SK-N-MC (cell line): ENCODE measurements around the gene ACCSL.
A peak's percentile ranks its signal among the peaks of the same experiment; 100 is the strongest.

Experiments
- DNase-seq: peaks from one replicate; pipeline ENCODE4 v3.0.0-alpha.2; 2011; ENCODE audit warnings: low read depth, low spot score
- H3K27ac ChIP-seq: fragments of 200-600 bp; sonication (generic); 2 replicates; pipeline ENCODE4 v1.5.1; 2016; ENCODE audit warnings: mixed run types
- H3K36me3 ChIP-seq: fragments of 200-600 bp; sonication (generic); 2 replicates; pipeline ENCODE4 v1.6.1; 2017; ENCODE audit warnings: antibody characterized with exemption, low read length, mixed read lengths; ENCODE audit not compliant: insufficient read depth
- H3K4me3 ChIP-seq: fragments of 200-600 bp; sonication (generic); 2 replicates; pipeline ENCODE4 v1.5.1; 2016
- H3K9ac ChIP-seq: fragments of 200-600 bp; sonication (generic); 2 replicates; pipeline ENCODE4 v1.8.0; 2017; ENCODE audit warnings: mixed run types, mixed read lengths; ENCODE audit not compliant: insufficient read length
- H3K9me3 ChIP-seq: fragments of 200-600 bp; sonication (generic); 2 replicates; pipeline ENCODE4 v1.6.1; 2017; ENCODE audit warnings: low read depth, mild to moderate bottlenecking, antibody characterized with exemption, low read length, moderate library complexity, mixed read lengths
- EZH2 ChIP-seq: fragments of 200-600 bp; sonication (generic); IDR thresholded peaks from one replicate; pipeline ENCODE4 v1.6.1; 2017; ENCODE audit warnings: antibody characterized with exemption
- FOXP2 ChIP-seq: optimal IDR thresholded peaks from 2 replicates; pipeline ENCODE3; 2011; ENCODE audit warnings: mild to moderate bottlenecking, moderate library complexity; ENCODE audit not compliant: insufficient read depth; ENCODE audit errors: extremely low read length, control extremely low read depth
- POLR2AphosphoS5 ChIP-seq: IDR thresholded peaks from 2 replicates; pipeline ENCODE4 v1.6.1; 2012; ENCODE audit warnings: mild to moderate bottlenecking, low read depth, low read length, borderline replicate concordance

The ACCSL gene

DNA sequence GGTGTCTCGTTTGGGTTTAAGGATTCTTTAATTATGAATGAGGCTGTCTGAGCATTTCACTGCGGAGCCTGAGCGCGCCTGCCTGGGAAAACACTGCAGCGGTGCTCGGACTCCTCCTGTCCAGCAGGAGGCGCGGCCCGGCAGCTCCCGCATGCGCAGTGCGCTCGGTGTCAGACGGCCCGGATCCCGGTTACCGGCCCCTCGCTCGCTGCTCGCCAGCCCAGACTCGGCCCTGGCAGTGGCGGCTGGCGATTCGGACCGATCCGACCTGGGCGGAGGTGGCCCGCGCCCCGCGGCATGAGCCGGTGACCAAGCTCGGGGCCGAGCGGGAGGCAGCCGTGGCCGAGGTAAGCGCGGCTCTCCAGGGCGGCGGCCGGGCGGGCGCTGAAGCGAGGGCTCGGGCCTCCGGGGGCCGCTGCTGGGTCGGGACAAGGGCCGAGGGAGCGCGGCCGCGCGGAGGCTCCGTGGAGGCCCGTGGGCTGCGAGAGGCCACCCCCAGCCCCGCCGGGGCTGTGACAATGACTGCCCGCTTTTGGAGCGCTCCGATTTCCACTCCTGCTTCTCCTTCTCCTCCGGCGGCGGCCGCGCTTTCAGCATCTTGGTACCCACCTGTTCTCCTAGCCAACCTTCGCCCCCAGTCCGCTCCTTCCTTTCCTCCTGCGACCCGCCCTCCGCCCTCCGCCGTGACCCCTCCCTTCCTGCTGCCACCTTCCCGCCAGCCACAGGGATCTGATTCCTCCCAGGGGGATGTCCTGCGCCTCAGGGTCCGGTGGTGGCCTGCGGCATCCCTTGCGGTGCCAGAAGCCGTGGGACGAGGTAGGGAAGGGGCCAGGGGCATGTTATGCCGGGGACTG lies 48.0 kb downstream of the ACCSL start, which contains the start of gene EXT2:
Gene EXT2 (plus strand): TSS at position 173 of the 854 bp plus-strand sequence. CDS start 12,035 bp downstream, outside the sequence.
- Histone ChIP-seq H3K9me3 (no peaks in the 10 kb centered on the region), H3K9ac (peak within 1 kb of the TSS; percentile 81), H3K36me3 (no peaks in the 10 kb centered on the region), H3K4me3 (peak within 1 kb of the TSS; percentile 96), H3K27ac (no peak within 1 kb of the TSS)
- TF ChIP-seq FOXP2 (no peak), POLR2AphosphoS5 (peak; percentile 56; the same call in 1 of the 2 replicates), EZH2 (no peak)
- DNase-seq, result no peak

DNA sequence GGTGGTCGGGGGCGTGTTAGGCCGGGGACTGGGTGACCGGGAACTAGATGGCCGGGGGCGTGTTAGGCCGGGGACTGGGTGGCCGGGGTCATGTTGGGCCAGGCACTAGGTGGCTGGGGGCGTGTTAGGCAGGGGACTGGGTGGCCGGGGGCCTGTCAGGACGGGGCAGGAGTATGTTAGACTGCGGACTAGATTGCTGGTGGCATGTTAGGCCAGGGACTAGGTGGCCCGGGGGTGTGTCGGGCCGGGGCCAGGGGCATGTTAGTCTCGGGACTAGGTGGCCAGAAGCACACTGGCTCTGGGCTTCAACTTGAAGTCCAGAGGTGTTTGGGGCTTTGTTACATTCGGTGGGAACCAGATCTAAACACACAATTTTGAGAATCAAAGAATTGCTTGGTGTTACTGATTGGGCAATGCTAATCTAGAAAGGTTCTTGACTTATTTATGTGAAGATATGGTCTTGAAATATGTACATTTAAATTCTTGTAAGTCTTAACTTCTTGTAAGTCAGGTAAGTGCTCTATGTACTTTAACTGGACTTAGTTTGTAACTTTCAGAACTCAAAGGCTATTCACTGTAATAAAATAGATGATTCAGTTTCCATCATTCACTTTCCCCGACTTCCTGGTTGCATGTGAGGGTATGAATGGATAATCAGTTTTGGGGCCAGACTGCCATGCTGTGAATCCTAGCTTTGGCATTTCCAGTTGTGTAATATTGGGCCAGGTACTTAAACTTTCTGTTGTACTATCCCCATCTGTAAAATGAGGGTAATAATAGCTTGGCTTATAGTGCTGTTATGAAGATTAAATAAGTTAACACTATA lies 48.8 kb downstream of the ACCSL start:
- H3K9ac ChIP-seq, result peak overlapping the region; percentile 81
- H3K4me3 ChIP-seq, result peak overlapping the region; percentile 96
- H3K36me3 ChIP-seq, result no peaks in the 10 kb centered on the region
- no peaks in the 10 kb centered on the region for H3K9me3 ChIP-seq
- DNase-seq, result no peak
- TF ChIP-seq FOXP2, result no peak
- TF ChIP-seq POLR2AphosphoS5, result no peak
- no peak overlapping the region for H3K27ac ChIP-seq

DNA sequence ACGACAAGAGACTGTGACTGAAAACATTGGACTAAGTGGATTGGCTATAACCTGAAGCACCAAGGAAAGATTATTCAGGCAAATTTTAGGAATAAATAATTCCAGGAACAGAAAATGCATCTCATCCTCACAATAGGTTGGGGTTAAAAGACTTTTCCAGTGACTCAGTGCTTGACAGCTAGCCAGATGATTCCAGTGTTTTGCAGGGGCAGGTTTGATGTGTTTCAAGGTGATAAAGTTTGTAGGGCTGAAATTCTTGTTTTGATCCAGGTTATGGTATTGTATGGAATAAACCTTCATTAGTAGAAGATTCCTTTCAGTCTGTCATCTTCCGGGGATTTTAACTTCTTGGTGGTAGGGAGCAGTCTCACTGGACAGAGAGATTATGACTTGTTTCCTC lies 50.0 kb downstream of the ACCSL start:
- H3K9me3 ChIP-seq, result no peaks in the 10 kb centered on the region
- H3K27ac ChIP-seq, result no peak overlapping the region
- no peaks in the 10 kb centered on the region for H3K36me3 ChIP-seq
- no peak for DNase-seq
- TF ChIP-seq POLR2AphosphoS5, result no peak
- TF ChIP-seq EZH2, result no peak
- TF ChIP-seq FOXP2, result no peak
- no peak overlapping the region for H3K9ac ChIP-seq
- H3K4me3 ChIP-seq, result no peak overlapping the region

DNA sequence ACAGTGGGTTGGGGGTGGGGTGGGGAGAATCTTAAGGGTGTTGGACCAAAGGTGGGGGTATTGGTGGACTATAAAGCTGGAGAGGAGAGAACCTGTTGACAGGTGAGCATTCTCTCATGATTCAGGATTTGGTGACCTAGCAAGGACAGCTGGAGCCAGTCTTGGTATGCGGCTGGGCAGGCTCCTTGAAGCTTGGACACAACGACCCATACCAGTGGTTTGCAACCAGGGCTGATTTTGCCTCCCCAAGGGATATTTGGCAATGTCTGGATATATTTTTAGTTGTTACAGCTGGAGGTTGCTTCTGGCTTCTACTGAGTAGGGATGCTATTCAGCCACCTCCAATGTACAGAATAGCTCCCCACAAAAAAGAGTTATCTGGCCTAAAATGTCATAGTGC lies 53.3 kb downstream of the ACCSL start:
- H3K9me3 ChIP-seq, result no peaks in the 10 kb centered on the region
- H3K9ac ChIP-seq, result no peak overlapping the region
- no peaks in the 10 kb centered on the region for H3K36me3 ChIP-seq
- DNase-seq, result no peak
- no peak overlapping the region for H3K27ac ChIP-seq
- TF ChIP-seq FOXP2, result no peak
- TF ChIP-seq POLR2AphosphoS5, result no peak
- no peak for TF ChIP-seq EZH2
- H3K4me3 ChIP-seq, result no peak overlapping the region

DNA sequence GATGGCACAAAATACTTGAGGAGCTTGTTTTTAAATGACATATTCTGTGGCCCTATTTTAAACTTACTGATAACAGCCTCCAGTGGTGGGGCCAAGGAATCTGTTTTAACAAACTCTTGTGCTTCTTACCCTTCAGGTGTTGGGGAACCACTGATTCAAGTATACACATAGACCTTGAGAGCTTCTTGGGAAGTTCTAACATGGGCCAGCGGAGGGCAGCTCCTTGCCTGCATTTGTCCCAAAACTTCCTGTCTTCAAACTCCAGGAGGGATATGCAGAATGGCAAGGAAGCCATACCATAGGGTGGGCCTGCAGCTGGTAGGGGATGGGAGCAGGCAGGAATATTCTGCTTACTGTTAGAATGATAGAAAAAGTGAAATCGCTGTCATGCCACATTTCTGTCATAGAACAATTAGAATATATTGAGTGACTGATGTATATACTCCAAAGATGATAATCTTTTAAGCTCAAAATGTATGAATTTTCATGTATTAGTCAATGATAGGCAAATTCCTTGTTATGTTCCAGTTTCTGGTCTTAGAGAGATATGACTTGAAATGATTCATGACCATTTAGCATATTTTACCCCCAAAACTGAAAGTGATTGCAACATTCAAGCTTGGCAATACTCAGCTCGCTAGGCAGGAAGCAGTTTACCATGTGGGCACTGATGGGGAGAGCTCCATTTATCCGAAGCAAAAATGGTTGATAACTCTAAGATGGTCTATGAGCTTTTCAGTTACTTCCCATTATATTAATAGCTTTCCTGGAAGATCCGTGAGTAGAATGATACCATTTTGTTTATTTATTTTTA lies 56.9 kb downstream of the ACCSL start:
- TF ChIP-seq POLR2AphosphoS5, result no peak
- no peak for TF ChIP-seq FOXP2
- no peak for TF ChIP-seq EZH2
- Histone ChIP-seq H3K36me3 (peaks cover 13% of the 10 kb centered on the region), H3K9me3 (no peaks in the 10 kb centered on the region), H3K9ac (no peak overlapping the region), H3K4me3 (no peak overlapping the region), H3K27ac (no peak overlapping the region)
- no peak for DNase-seq

DNA sequence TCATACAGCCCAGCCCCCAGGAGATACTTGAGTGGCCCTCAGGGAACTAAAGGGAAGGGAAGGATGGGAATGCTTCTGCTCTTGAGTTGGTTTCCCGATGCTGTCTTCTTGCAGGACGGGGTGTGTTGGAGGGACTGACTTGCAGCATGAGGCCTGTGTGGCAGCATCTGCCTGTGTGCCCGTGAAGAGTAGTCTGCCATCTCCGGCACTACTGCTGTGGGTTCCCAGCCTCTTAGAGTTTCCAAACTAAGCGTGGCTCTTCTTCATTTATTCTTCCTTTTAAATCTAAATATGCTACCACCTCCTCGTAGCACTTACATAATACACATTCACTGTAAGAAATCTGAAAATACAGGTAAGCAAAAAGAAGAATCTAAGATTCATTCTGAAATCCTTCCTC lies 60.5 kb downstream of the ACCSL start:
- Histone ChIP-seq H3K9me3 (no peaks in the 10 kb centered on the region), H3K36me3 (peaks cover 25% of the 10 kb centered on the region), H3K27ac (no peak overlapping the region), H3K4me3 (no peak overlapping the region), H3K9ac (no peak overlapping the region)
- DNase-seq, result no peak
- TF ChIP-seq EZH2 (no peak), FOXP2 (no peak), POLR2AphosphoS5 (no peak)
